H1 (cell line): Measurements from ENCODE around the gene SLC6A20. TPM values are rescaled to one million over a fixed set of nuclear protein-coding genes. Genes with fewer than 3 reads are reported as not detected.

ENCODE experiments used
- CTCF ChIA-PET: fragments of 300-600 bp; sonication (Branson Sonifier 250); formaldehyde crosslinking; loops from one replicate; lab custom pipeline; 2021; ENCODE audit not compliant: partially characterized antibody; lab: Charles Lee
- POLR2A ChIA-PET: fragments of 300-600 bp; sonication (Branson Sonifier 250); formaldehyde crosslinking; loops from one replicate; lab custom pipeline; 2021; ENCODE audit warnings: inconsistent platforms; ENCODE audit not compliant: partially characterized antibody; lab: Charles Lee
- DNase-seq, 2 experiments: peaks; one replicate each; pipeline versions ENCODE4 v3.0.0 to v3.0.0-alpha.2; 2010 to 2022; ENCODE audit warnings: low spot score in 2 of 2, low read depth in 1 of 2, mixed read lengths in 1 of 2
- FAIRE-seq: peaks from 2 replicates; lab custom pipeline; 2011; peaks lifted over from hg19 to GRCh38; lab: Jason Lieb, UNC
- H2AFZ ChIP-seq: 2 replicates; pipeline ENCODE4 v1.8.1; 2012; ENCODE audit warnings: low read length, inconsistent platforms
- H2AK5ac ChIP-seq: 2 replicates; pipeline ENCODE4 v1.6.1; 2013; ENCODE audit warnings: low read depth, low read length
- H2BK120ac ChIP-seq: replicated peaks from 2 replicates; pipeline ENCODE3; 2013; ENCODE audit warnings: low read depth, low read length, inconsistent platforms
- H2BK12ac ChIP-seq: 2 replicates; pipeline ENCODE4 v1.6.1; 2013; ENCODE audit warnings: low read depth, low read length
- H2BK15ac ChIP-seq: 2 replicates; pipeline ENCODE4 v1.6.1; 2013; ENCODE audit warnings: low read length
- H2BK20ac ChIP-seq: 2 replicates; pipeline ENCODE4 v1.6.1; 2013; ENCODE audit warnings: low read length
- H2BK5ac ChIP-seq: 2 replicates; pipeline ENCODE4 v1.6.1; 2013; ENCODE audit warnings: low read depth, low read length
- H3K14ac ChIP-seq: 2 replicates; pipeline ENCODE4 v1.6.1; 2013; ENCODE audit warnings: inconsistent platforms; ENCODE audit not compliant: insufficient read length
- H3K18ac ChIP-seq: 2 replicates; pipeline ENCODE4 v1.6.1; 2013; ENCODE audit warnings: low read length; ENCODE audit errors: extremely low read depth
- H3K23ac ChIP-seq: 2 replicates; pipeline ENCODE4 v1.6.1; 2013; ENCODE audit warnings: inconsistent platforms; ENCODE audit not compliant: insufficient read length
- H3K23me2 ChIP-seq: 2 replicates; pipeline ENCODE4 v1.6.1; 2013; ENCODE audit warnings: low read depth, low read length
- H3K27ac ChIP-seq: 2 replicates; pipeline ENCODE4 v1.6.1; 2011; ENCODE audit warnings: low read depth, low read length, inconsistent platforms
- H3K27me3 ChIP-seq, 4 experiments: replicated peaks in 1 of 4; 1 replicate in 1 of 4; 2 replicates in 3 of 4; pipeline versions ENCODE4 v1.6.1 to v1.8.1; 2011 to 2013; ENCODE audit warnings: low read length in 3 of 4, mild to moderate bottlenecking in 3 of 4, inconsistent platforms in 2 of 4, mixed read lengths in 2 of 4, moderate library complexity in 1 of 4; ENCODE audit not compliant: control insufficient read depth in 3 of 4, insufficient read depth in 3 of 4; ENCODE audit errors: extremely low read depth in 1 of 4
- H3K36me3 ChIP-seq, 4 experiments: 2 replicates each; pipeline versions ENCODE4 v1.6.1 to v1.8.1; 2011 to 2013; ENCODE audit warnings: mild to moderate bottlenecking in 4 of 4, low read length in 3 of 4, moderate library complexity in 2 of 4, control low read depth in 1 of 4, inconsistent platforms in 1 of 4; ENCODE audit not compliant: insufficient read depth in 4 of 4, control insufficient read depth in 2 of 4
- H3K4ac ChIP-seq: replicated peaks from 2 replicates; pipeline ENCODE3; 2013; ENCODE audit warnings: low read length, low read depth, mixed read lengths, inconsistent platforms; ENCODE audit not compliant: insufficient read length
- H3K4me1 ChIP-seq, 4 experiments: replicated peaks in 1 of 4; 1 replicate in 1 of 4; 2 replicates in 3 of 4; pipeline versions ENCODE4 v1.6.1 to v1.8.1; 2011 to 2013; ENCODE audit warnings: low read length in 3 of 4, inconsistent platforms in 2 of 4, mixed read lengths in 1 of 4; ENCODE audit not compliant: insufficient read depth in 4 of 4, control insufficient read depth in 3 of 4
- H3K4me2 ChIP-seq, 2 experiments: 2 replicates each; pipeline versions ENCODE4 v1.6.1 to v1.8.1; 2011 to 2013; ENCODE audit warnings: low read depth in 2 of 2, low read length in 2 of 2, control low read depth in 1 of 2, inconsistent platforms in 1 of 2, mild to moderate bottlenecking in 1 of 2; ENCODE audit not compliant: insufficient read depth in 1 of 2
- H3K4me3 ChIP-seq, 4 experiments: fragments of 200-600, 300-600 bp in 1 of 4; sonication (generic), shearing (Covaris generic), sonication (Bioruptor Twin) in 1 of 4; 2 replicates each; pipeline versions ENCODE4 v1.5.1 to v1.8.1; 2011 to 2016; ENCODE audit warnings: low read length in 4 of 4, low read depth in 3 of 4, control low read depth in 2 of 4, inconsistent platforms in 2 of 4, mild to moderate bottlenecking in 2 of 4, mixed read lengths in 1 of 4, moderate library complexity in 1 of 4; ENCODE audit not compliant: insufficient read depth in 2 of 4; ENCODE audit errors: extremely low read depth in 1 of 4
- H3K56ac ChIP-seq: replicated peaks from 2 replicates; pipeline ENCODE3; 2013; ENCODE audit warnings: low read depth, mild to moderate bottlenecking, mixed read lengths, low read length, inconsistent platforms; ENCODE audit not compliant: insufficient read length
- H3K79me1 ChIP-seq: 2 replicates; pipeline ENCODE4 v1.6.1; 2013; ENCODE audit warnings: low read depth, low read length, control low read depth
- H3K79me2 ChIP-seq, 2 experiments: 2 replicates each; pipeline versions ENCODE4 v1.6.1 to v1.8.1; 2012 to 2013; ENCODE audit warnings: low read length in 2 of 2, mild to moderate bottlenecking in 2 of 2, inconsistent platforms in 1 of 2; ENCODE audit not compliant: insufficient read depth in 2 of 2, control insufficient read depth in 1 of 2
- H3K9ac ChIP-seq, 4 experiments: replicated peaks in 1 of 4; 1 replicate in 1 of 4; 2 replicates in 3 of 4; pipeline versions ENCODE4 v1.6.1 to v1.8.1; 2011 to 2013; ENCODE audit warnings: low read depth in 3 of 4, low read length in 3 of 4, control low read depth in 2 of 4, mild to moderate bottlenecking in 2 of 4, moderate library complexity in 2 of 4, inconsistent platforms in 1 of 4; ENCODE audit errors: extremely low read depth in 1 of 4
- H3K9me3 ChIP-seq, 2 experiments: 2 replicates each; pipeline versions ENCODE4 v1.6.1 to v1.8.1; 2012 to 2013; ENCODE audit warnings: mild to moderate bottlenecking in 2 of 2, moderate library complexity in 2 of 2, control low read depth in 1 of 2, inconsistent platforms in 1 of 2, low read depth in 1 of 2, low read length in 1 of 2, mixed read lengths in 1 of 2; ENCODE audit not compliant: insufficient read depth in 2 of 2
- H4K20me1 ChIP-seq, 2 experiments: replicated peaks in 1 of 2; 2 replicates each; pipeline versions ENCODE3 to v1.8.1; 2011 to 2013; ENCODE audit warnings: inconsistent platforms in 2 of 2, low read length in 2 of 2, mild to moderate bottlenecking in 1 of 2; ENCODE audit not compliant: insufficient read depth in 2 of 2, control insufficient read depth in 1 of 2
- H4K5ac ChIP-seq: 2 replicates; pipeline ENCODE4 v1.6.1; 2013; ENCODE audit warnings: low read length, low read depth, mixed read lengths, inconsistent platforms; ENCODE audit not compliant: insufficient read length
- H4K8ac ChIP-seq: 2 replicates; pipeline ENCODE4 v1.8.0; 2013; ENCODE audit warnings: mild to moderate bottlenecking, moderate library complexity, low read length, inconsistent platforms; ENCODE audit not compliant: insufficient read depth; ENCODE audit errors: extremely low read depth
- H4K91ac ChIP-seq: replicated peaks from 2 replicates; pipeline ENCODE3; 2013; ENCODE audit warnings: low read length, mixed read lengths, inconsistent platforms; ENCODE audit not compliant: insufficient read length
- EGR1 ChIP-seq: IDR thresholded peaks from 2 replicates; pipeline ENCODE4 v1.6.1; 2011; ENCODE audit warnings: low read depth, low read length, borderline replicate concordance
- PHF8 ChIP-seq: fragments of 200-600 bp; sonication (generic); conservative IDR thresholded peaks from 2 replicates; pipeline ENCODE4 v1.7.1; 2012; ENCODE audit warnings: low read depth, mild to moderate bottlenecking, inconsistent platforms, low read length, moderate library complexity
- RFX5 ChIP-seq: IDR thresholded peaks from 2 replicates; pipeline ENCODE4 v1.6.1; 2011; ENCODE audit warnings: low read depth, low read length, improper control_type of control experiment, borderline replicate concordance
- SIN3A ChIP-seq, 2 experiments: IDR thresholded peaks in 1 of 2; conservative IDR thresholded peaks in 1 of 2; 2 replicates each; pipeline ENCODE4 v1.6.1; 2011 to 2012; ENCODE audit warnings: low read length in 2 of 2, improper control_type of control experiment in 1 of 2, low read depth in 1 of 2, mild to moderate bottlenecking in 1 of 2
- SIRT6 ChIP-seq: IDR thresholded peaks from one replicate; pipeline ENCODE4 v1.7.1; 2012; ENCODE audit warnings: low read length, inconsistent platforms
- ZNF274 ChIP-seq: IDR thresholded peaks from 2 replicates; pipeline ENCODE4 v1.7.0; 2012; ENCODE audit warnings: low read length, borderline replicate concordance; ENCODE audit errors: extremely low read depth
- WGBS, 2 experiments: shearing (Covaris generic) in 1 of 2; methylation state at CpG; one replicate each; pipeline versions ENCODE4 v1.1.6 to v1.1.7; 2013 to 2015; ENCODE audit warnings: low lambda C conversion rate in 2 of 2, mixed read lengths in 2 of 2, inconsistent platforms in 1 of 2, low coverage in 1 of 2, missing lambda C conversion rate in 1 of 2; ENCODE audit not compliant: insufficient replicate concordance in 2 of 2, insufficient coverage in 1 of 2, insufficient read length in 1 of 2; ENCODE audit errors: extremely low coverage in 1 of 2, missing lambda C conversion rate in 1 of 2; 5-methylcytosine and 5-hydroxymethylcytosine counted together
- polyA plus RNA-seq, 7 experiments: library from polyadenylated mRNA; depleted of rRNA in 3 of 7; stranded (reverse) in 5 of 7; unstranded in 2 of 7; fragments of >200 nt in 5 of 7; fragments of 200-250 nt in 2 of 7; gene quantifications; 1 replicate in 5 of 7; 2 replicates in 1 of 7; 4 replicates in 1 of 7; pipeline versions ENCODE4 v1.2.1 to v1.2.3, GENCODE V29; 2011 to 2013; ENCODE audit warnings: missing spikeins in 2 of 7, mixed read lengths in 2 of 7
- total RNA-seq: library from RNA; stranded (reverse); fragmentation: NEBNext Ultra II Directional; extraction: Animal tissue kit (Norgen Biotek cat#: 25700); gene quantifications from 2 replicates; pipeline ENCODE4 v1.2.1, GENCODE V29; 2021

The SLC6A20 gene
- total and polyA plus RNA-seq, 2 of the 8 experiments (the other 6 are each of a cell fraction or from before 2014, with no cell fraction given) = 0.05 TPM; not detected in 1

- no peak overlapping the region for H2BK20ac ChIP-seq
- H3K9ac ChIP-seq = no peak overlapping the region
- no peak overlapping the region for H4K8ac ChIP-seq
- no peaks in the 10 kb centered on the region for H3K23me2 ChIP-seq
- H2AK5ac ChIP-seq = no peak overlapping the region
- WGBS, 2 experiments = 86% methylated on average over 3 of the region's 3 CpGs; no CpG with 5 or more reads in 1 of the 2 experiments
- H3K27me3 ChIP-seq = no peaks in the 10 kb centered on the region
- no peak overlapping the region for H4K91ac ChIP-seq
- ChIA-PET CTCF (interaction anchor here (0.8 to 1.4 kb wide), 4 partner anchors 16 to 147 kb away, joined by 3 to 5 read pairs (median 3); no protein-coding TSS in a partner anchor), POLR2A (no interaction called here)
- no peak overlapping the region for H3K18ac ChIP-seq
- no peak overlapping the region for H3K14ac ChIP-seq
- H3K4me3 ChIP-seq = no peak overlapping the region
- H3K79me2 ChIP-seq = no peaks in the 10 kb centered on the region
- H4K5ac ChIP-seq = no peak overlapping the region
- FAIRE-seq (no peak), DNase-seq (no peak)
- H4K20me1 ChIP-seq = no peaks in the 10 kb centered on the region
- H3K9me3 ChIP-seq = no peaks in the 10 kb centered on the region
- no peaks in the 10 kb centered on the region; a peak in 1 of 7 replicates for H3K4me1 ChIP-seq
- no peak overlapping the region for H2BK12ac ChIP-seq
- H3K27ac ChIP-seq = no peak overlapping the region
- no peaks in the 10 kb centered on the region for H3K79me1 ChIP-seq
- no peak overlapping the region for H3K23ac ChIP-seq
- H3K4ac ChIP-seq = no peak overlapping the region
- no peak overlapping the region for H2AFZ ChIP-seq
- no peak overlapping the region for H2BK15ac ChIP-seq
- H2BK120ac ChIP-seq = no peak overlapping the region
- no peak overlapping the region for H2BK5ac ChIP-seq
- H3K36me3 ChIP-seq = no peaks in the 10 kb centered on the region
- H3K56ac ChIP-seq = no peak overlapping the region
- no peak overlapping the region for H3K4me2 ChIP-seq
- TF ChIP-seq RFX5 = no peak
- TF ChIP-seq ZNF274 = no peak
- TF ChIP-seq PHF8 = no peak
- no peak for TF ChIP-seq SIRT6
- no peak for TF ChIP-seq SIN3A (conservative IDR thresholded peaks at IDR 0.05 in 1 of 2, IDR thresholded peaks at IDR 0.05 in 1 of 2; ENCODE audit: low read depth in 1 of 2, low read length in 2 of 2)
- no peak for TF ChIP-seq EGR1
- TF ChIP-seq, all 59 proteins: peak for 0
Measured at GRCh38 chr3:45807133-45807532, 10.8 kb upstream of the SLC6A20 start.
